Stimulated activated CD4-positive, alpha-beta T cell treated with anti-CD3 and anti-CD28 coated beads, Interleukin-1b, Interleukin-23, amount 100 ng/mL, for 48 hours (primary cell): ENCODE results near the gene IRAG1.

Source experiments
- DNase-seq: peaks from one replicate; pipeline ENCODE4 v3.0.0-alpha.2; 2020

Gene IRAG1

GRCh38 chr11:10645212-10645795 lies 48.3 kb downstream of the IRAG1 start:
- DNase-seq = no peak
